ENCODE results near the gene EPS15. TPM values are rescaled to one million over a fixed set of nuclear protein-coding genes. Genes with fewer than 3 reads are reported as not detected.
A peak's percentile ranks its signal among the peaks of the same experiment; 100 is the strongest.

The EPS15 gene
- total and polyA plus RNA-seq, 2 experiments from 2014 or later = 31.0 to 76.5 TPM

DNA sequence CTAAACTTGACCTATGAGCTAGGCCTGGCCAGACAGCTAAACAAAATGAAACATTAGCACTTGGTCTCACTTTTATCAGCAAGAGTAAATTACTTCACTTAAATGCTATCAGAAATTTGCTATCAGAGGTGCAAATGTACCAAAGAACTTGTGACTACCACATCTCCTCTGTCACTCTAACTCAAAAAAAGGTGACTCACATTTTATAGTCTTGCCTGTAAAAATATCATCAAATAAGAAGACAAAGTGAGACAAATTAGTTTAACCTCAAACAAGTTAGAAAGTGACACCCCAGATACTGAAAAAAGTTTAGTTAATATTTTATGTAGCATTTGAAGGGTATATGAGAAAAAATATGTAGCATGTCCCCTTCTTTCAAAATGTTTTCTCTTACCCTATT, 76.9 kb downstream of the EPS15 start:
- 0 out of 2 replicates have a peak overlapping the region, but pooled peaks have one; percentile 0 for H3K27ac Mint-ChIP-seq

More for the DNA sequence above, 76.9 kb downstream of the EPS15 start:
- no peak overlapping the region for H3K4me3 Mint-ChIP-seq
- H3K4me1 Mint-ChIP-seq = no peaks in the 10 kb centered on the region
- H3K36me3 ChIP-seq (ENCODE audit: insufficient read depth) = no peaks in the 10 kb centered on the region
- no peaks in the 10 kb centered on the region for H3K4me1 ChIP-seq (ENCODE audit: insufficient read depth)
- no peaks in the 10 kb centered on the region for H3F3A ChIP-seq (replicated peaks; ENCODE audit: low read depth)
- no peak overlapping the region for H3K4me3 ChIP-seq
- no peak overlapping the region for H3K27ac ChIP-seq (ENCODE audit: low read depth)
- H3K27me3 Mint-ChIP-seq (ENCODE audit: insufficient read depth, low read depth, poor library complexity) = no peaks in the 10 kb centered on the region
- no peaks in the 10 kb centered on the region for H3K79me2 ChIP-seq (replicated peaks; ENCODE audit: insufficient read depth)
- H3K9me2 ChIP-seq (ENCODE audit: insufficient read depth) = no peaks in the 10 kb centered on the region
- no peak for DNase-seq (ENCODE audit: low spot score)
- no peaks in the 10 kb centered on the region for H3K36me3 Mint-ChIP-seq (ENCODE audit: low read depth)
- no peak for ATAC-seq
- H3K4me2 ChIP-seq = no peak overlapping the region
- no peak for TF ChIP-seq ETS1 (IDR thresholded peaks at IDR 0.05)
- TF ChIP-seq JUNB (IDR thresholded peaks at IDR 0.05; ENCODE audit: unreplicated experiment) = no peak
- TF ChIP-seq STAT1 (IDR thresholded peaks at IDR 0.05; ENCODE audit: unreplicated experiment) = no peak
- no peak for TF ChIP-seq EZH2 (IDR thresholded peaks at IDR 0.05; ENCODE audit: low read depth, unreplicated experiment)
- no peak for TF ChIP-seq POLR2AphosphoS5 (IDR thresholded peaks at IDR 0.05; ENCODE audit: low read depth)
- TF ChIP-seq ZNF114 (CRISPR knock-in tag; IDR thresholded peaks at IDR 0.05) = no peak
- TF ChIP-seq CREB1 (CRISPR knock-in tag; IDR thresholded peaks at IDR 0.05; ENCODE audit: low read depth) = no peak
- TF ChIP-seq, protein P1, sequence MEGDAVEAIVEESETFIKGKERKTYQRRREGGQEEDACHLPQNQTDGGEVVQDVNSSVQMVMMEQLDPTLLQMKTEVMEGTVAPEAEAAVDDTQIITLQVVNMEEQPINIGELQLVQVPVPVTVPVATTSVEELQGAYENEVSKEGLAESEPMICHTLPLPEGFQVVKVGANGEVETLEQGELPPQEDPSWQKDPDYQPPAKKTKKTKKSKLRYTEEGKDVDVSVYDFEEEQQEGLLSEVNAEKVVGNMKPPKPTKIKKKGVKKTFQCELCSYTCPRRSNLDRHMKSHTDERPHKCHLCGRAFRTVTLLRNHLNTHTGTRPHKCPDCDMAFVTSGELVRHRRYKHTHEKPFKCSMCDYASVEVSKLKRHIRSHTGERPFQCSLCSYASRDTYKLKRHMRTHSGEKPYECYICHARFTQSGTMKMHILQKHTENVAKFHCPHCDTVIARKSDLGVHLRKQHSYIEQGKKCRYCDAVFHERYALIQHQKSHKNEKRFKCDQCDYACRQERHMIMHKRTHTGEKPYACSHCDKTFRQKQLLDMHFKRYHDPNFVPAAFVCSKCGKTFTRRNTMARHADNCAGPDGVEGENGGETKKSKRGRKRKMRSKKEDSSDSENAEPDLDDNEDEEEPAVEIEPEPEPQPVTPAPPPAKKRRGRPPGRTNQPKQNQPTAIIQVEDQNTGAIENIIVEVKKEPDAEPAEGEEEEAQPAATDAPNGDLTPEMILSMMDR (conservative IDR thresholded peaks at IDR 0.05; ENCODE audit: low read depth in 2 of 2) = no peak
- no peak for TF ChIP-seq REST (IDR thresholded peaks at IDR 0.05; ENCODE audit: unreplicated experiment)
- no peak for TF ChIP-seq ZNF331 (CRISPR knock-in tag; IDR thresholded peaks at IDR 0.05; ENCODE audit: low read depth)
- TF ChIP-seq NANOG (IDR thresholded peaks at IDR 0.05; ENCODE audit: borderline replicate concordance) = no peak
- no peaks in the 10 kb centered on the region for H3K9me3 Mint-ChIP-seq
- H2AFZ ChIP-seq = no peak overlapping the region
- H4K20me1 ChIP-seq (replicated peaks; ENCODE audit: insufficient read depth) = no peaks in the 10 kb centered on the region
- no peaks in the 10 kb centered on the region for H3K27me3 ChIP-seq (ENCODE audit: insufficient read depth)
